PC-3 (cell line): ENCODE data around the gene RRAGC.

Experiments
- CTCF ChIP-seq: fragments of 300-600 bp; sonication (generic); conservative IDR thresholded peaks from 2 replicates; pipeline ENCODE4 v1.5.1; 2017; ENCODE audit warnings: antibody characterized with exemption, low read depth, mild to moderate bottlenecking, low read length
- EZH2phosphoT487 ChIP-seq: fragments of 300-600 bp; sonication (generic); IDR thresholded peaks from 2 replicates; pipeline ENCODE4 v1.6.1; 2018; ENCODE audit warnings: mild to moderate bottlenecking, antibody characterized with exemption, low read length, borderline replicate concordance

GRCh38 chr1:38881487-38881886, 21.9 kb upstream of the RRAGC start, which contains the start of gene GJA9:
- no peak for TF ChIP-seq CTCF
- no peak for TF ChIP-seq EZH2phosphoT487
